ENCODE measurements around the gene PARD3.

DNA sequence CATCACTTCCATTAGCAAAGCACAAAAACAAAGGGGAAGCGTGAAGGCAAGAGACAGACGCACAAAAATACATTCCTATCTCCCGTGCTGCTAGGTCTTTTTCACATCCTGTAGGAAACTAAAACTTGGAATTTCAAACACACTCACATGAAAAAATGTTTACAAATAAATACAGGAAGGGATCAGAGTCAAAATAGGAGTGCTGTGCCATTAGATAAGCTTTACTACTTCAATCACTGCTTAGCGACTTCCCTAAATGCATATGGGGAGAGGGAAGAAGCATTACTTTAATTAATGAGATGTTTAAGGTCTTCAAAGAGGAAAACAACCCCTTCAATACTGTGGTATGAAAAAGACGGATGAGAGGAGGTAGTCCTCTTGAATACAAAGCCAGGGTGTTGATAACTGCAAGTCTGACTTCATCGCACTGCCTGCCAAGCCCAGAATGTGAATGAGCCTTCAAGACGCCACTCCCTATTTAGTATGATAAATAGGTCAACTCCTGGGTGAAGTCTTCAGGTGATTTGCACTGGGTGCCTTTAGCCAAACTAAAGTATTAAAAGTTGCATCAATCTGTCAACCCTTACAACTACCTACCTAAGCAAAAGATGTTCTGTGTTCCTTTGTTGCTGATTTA, 13.9 kb downstream of the PARD3 start:
- no peak for TF ChIP-seq POLR2A (IDR thresholded peaks at IDR 0.05)
- TF ChIP-seq, protein P1, sequence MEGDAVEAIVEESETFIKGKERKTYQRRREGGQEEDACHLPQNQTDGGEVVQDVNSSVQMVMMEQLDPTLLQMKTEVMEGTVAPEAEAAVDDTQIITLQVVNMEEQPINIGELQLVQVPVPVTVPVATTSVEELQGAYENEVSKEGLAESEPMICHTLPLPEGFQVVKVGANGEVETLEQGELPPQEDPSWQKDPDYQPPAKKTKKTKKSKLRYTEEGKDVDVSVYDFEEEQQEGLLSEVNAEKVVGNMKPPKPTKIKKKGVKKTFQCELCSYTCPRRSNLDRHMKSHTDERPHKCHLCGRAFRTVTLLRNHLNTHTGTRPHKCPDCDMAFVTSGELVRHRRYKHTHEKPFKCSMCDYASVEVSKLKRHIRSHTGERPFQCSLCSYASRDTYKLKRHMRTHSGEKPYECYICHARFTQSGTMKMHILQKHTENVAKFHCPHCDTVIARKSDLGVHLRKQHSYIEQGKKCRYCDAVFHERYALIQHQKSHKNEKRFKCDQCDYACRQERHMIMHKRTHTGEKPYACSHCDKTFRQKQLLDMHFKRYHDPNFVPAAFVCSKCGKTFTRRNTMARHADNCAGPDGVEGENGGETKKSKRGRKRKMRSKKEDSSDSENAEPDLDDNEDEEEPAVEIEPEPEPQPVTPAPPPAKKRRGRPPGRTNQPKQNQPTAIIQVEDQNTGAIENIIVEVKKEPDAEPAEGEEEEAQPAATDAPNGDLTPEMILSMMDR (IDR thresholded peaks at IDR 0.05): no peak
- no peak for TF ChIP-seq EP300 (IDR thresholded peaks at IDR 0.05)
